ENCODE measurements around the gene SMIM35. TPM values are rescaled to one million over a fixed set of nuclear protein-coding genes. Genes with fewer than 3 reads are reported as not detected.
"Not testable (repeated sequence)": the region's sequence is repeated elsewhere in the genome, so short reads cannot be mapped to it uniquely, and the experiment has no call there.

Gene SMIM35
- total RNA-seq, 1 experiment from 2014 or later: not detected

DNA sequence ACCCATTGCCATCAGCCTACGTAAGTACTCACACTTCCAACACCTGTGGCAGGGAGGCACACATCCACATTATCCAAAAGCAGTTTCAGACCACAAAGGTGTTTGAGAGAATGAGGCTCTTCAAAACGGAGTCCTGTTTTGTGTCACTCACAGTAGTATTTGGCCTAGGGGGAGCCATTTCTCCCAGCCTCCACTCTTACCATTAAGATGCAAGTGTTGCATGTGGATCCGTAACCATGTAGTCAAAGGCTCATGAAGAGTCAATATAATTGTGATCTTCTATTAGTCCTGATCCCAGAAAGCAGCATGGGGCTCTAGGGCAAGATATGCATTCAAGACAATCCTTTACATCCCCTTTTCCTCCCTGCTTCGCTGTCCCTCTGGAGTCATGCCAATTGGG is 59.1 kb downstream of the SMIM35 start:
- no peak for DNase-seq (ENCODE audit: low read depth)

DNA sequence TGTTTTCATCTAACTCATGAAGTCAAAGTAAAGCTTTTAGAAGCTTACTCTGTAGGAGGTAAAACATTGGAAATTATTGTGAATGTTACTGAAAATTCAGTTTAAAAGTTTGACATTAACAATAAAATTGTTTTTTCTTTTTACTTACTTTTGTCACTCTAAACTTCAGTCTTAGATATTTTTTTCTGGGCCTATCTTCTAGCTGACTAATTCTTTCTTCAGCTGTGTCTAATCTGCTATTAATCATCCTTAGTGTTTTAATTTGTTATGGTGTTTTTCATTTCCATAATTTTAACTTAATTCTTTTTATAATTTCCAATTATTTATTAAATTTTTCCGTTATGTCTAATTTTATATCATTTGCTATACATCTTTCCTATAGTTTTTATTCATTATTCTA is 65.6 kb downstream of the SMIM35 start:
- DNase-seq (ENCODE audit: low read depth): no peak

- DNase-seq (ENCODE audit: low read depth): no peak
Observed at GRCh38 chr11:118018401-118018800, 68.4 kb downstream of the SMIM35 start.

DNA sequence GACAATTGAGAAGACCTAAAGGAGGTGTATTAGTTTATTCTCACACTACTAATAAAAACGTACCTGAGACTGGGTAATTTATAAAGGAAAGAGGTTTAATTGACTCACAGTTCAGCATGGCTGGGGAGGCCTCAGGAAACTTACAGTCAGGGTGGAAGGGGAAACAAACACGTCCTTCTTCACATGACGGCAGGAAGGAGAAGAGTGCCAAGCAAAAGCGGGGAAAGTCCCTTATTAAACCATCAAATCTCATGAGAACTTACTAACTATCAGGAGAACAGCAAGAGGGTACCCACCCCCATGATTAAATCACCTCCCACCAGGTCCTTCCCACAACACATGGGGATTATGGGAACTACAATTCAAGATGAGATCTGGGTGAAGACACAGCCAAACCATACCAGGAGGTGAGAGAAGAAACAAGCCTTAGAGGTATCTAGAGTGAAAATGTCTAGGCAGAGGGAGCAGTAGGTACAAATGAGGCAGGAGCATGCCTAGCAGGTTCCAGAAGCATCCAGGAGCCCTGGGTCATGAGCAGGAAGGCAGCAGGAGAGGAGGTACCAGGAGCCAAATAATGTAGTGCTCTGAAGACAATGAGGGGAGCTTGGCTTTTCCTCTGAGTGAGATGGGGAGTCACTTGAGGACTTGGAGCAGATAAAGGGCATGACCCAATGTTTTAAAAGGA is 69.0 kb downstream of the SMIM35 start:
- no peak for DNase-seq (ENCODE audit: low read depth)

- DNase-seq (ENCODE audit: low read depth): no peak
Observed at GRCh38 chr11:118017111-118017510, 69.7 kb downstream of the SMIM35 start.

GRCh38 chr11:118016104-118016503 is 70.7 kb downstream of the SMIM35 start:
- DNase-seq (ENCODE audit: low read depth): no peak

DNA sequence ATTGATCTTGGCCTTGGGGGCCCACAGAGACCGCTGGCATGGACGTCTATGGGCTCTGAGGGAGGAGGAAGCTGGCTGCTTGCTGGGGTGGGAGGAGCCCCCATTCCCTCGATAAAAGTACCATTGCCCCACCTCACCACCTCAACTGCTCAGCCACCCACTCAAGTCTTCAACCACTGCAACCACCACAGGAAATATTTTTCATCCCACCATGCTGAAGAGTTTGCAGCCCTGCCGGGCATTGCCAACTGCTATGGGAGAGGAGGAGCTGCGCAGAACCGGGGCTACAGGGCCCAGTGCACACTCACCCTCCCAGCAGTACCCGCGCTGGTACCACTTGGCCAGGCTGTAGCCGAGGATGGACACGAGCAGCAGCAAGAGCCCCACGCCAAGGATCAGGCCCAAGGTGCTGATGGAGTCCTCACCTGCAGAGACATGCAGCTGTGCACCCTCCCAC is 71.3 kb downstream of the SMIM35 start:
- DNase-seq (ENCODE audit: low read depth): no peak

DNA sequence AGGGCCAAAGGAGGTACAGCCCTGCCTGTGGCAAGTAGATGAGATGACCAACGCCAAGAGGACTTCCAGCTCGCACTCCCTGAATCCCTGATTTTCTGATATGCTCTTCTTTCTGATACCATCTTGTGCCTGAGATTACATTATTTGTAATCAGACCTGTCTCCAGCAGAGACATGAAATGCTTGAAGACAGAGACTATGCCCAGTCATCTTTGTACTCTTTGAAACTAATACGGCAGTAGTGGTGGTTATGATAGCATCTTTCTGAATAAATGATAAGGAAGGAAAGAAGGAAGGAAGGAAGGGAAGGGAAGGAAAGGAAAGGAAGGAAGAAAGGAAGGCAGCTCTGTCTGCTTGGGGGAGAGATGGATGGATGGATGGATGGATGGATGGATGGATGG is 72.7 kb downstream of the SMIM35 start:
- no peak for DNase-seq (ENCODE audit: low read depth)

DNA sequence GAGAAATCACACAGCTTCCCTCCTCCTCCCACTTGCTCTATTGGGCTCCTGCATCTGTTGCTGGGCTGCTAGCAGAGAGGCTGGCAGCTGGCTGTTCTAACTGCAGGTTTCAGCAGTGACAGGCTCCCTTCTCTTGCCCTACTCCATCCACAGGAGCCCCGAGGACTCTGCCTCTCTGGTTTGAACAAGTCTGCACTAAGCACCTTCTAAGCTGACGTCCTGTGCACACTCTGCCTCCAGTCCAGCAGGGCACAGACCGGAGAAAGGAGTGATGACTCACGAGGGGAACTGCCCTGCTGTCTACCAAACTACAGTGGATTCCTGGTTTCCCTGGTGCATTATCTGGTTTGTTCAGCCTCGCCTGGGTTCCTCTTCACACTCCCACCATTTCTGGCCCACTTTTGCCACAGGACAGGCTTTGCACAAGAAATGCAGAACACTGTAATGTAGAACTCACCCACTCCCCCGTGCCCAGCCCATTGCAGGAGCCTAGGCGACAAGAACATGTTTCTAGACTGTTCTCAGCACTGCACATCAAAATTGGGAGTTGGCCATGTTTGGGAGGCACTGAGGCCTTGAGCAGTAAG is 74.6 kb downstream of the SMIM35 start:
- peak; percentile 27 for DNase-seq (ENCODE audit: low read depth)

DNA sequence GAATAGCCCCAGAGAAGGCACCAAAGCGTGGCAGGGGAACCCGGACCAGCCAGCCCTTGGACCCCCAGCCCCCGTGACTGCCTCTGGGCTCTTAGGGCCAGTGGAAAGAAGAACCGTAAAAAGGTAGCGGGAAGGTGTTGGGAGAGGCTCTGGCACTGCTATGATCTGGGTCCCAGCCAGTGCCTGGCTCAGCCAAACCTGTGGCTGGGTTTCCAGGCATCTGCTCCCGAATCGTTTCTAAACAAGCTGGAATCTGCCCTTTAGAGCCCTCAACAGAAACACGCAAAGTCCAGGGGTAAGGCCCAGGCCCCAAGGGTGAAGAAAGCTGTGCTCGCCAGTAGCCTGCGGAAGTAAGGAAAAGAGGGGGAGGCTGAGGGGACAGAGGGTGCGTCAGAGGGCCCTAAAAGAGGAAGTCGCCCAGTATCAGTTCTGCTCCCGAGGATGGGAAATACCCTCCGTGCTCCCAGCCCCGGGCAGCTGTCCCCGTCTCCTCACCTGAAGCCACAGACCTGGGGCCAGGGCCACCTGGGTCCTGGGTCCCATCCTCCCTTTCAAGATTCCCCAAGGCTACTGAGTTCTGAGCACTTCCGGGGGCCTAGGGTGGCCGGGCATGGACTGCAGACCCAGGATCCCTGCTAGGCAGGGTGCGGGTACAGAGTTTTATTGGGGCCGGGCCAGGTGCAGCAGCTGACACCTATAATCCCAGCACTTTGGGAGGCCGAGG is 75.9 kb downstream of the SMIM35 start:
- DNase-seq (ENCODE audit: low read depth): no peak

DNA sequence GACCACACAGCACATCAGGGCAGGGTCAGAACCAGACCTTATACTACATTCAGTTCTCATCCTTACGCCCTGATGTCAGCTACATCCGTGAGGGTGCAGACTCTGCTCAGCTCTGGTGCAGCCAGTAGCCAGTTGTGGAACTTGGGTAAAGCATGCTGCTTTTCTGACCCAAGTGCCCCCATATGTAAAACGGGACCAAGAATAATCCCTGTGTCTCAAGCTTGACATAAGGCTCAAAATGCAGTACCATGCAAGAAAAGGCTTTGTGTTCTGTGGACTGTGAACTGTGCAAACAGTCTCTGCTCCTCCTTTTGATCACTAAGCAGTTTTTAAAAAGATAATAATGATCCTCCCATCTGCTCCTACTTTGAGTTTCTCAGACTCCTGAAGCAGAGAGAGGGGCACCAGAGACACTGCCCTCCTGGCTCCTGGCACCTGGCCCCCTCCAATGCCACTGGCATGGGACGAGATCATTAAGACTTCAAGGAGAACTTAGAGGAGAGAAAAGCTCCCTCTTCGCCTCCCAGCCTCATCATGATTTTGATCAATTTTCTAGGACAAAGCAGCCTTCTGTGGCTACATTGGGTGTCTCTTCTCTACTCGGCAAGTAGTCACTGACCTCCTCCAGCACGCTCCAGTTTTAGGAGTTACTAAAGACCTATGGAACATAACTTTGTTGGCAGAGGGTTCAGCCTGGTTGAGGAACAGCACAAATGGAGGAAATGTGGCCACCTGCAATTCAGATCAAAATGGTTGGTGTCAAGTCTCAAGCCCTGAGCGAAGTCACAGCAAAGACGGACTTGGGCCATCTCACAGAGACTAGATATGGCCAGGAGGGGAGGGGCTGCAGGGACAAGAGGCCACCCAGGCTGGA is 76.7 kb downstream of the SMIM35 start:
- DNase-seq (ENCODE audit: low read depth): no peak

GRCh38 chr11:118008271-118008911 is 78.4 kb downstream of the SMIM35 start:
- DNase-seq (ENCODE audit: low read depth): no peak

GRCh38 chr11:118007563-118008270 is 79.0 kb downstream of the SMIM35 start:
- DNase-seq (ENCODE audit: low read depth): not testable (repeated sequence)

- no peak for DNase-seq (ENCODE audit: low read depth)
Observed at GRCh38 chr11:118007040-118007439, 79.7 kb downstream of the SMIM35 start.

DNA sequence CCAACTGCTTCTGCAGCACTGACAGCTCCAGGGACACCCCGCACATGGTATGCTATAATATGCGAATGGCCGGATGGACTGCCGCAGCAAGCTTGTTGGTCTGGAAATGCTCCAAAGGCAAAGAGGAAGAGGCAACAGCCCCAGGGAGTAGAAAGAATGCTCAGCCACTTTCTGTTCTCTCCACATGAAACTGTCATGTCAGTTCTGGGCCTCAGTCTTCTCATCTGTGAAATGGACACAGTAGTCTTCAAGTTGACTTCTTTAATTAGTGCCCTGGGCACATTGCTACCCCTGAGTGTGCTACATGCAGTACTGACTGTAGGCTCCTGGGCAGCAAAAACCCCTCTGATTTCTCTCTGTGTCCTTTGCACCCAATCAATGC is 80.6 kb downstream of the SMIM35 start:
- DNase-seq (ENCODE audit: low read depth): no peak

DNA sequence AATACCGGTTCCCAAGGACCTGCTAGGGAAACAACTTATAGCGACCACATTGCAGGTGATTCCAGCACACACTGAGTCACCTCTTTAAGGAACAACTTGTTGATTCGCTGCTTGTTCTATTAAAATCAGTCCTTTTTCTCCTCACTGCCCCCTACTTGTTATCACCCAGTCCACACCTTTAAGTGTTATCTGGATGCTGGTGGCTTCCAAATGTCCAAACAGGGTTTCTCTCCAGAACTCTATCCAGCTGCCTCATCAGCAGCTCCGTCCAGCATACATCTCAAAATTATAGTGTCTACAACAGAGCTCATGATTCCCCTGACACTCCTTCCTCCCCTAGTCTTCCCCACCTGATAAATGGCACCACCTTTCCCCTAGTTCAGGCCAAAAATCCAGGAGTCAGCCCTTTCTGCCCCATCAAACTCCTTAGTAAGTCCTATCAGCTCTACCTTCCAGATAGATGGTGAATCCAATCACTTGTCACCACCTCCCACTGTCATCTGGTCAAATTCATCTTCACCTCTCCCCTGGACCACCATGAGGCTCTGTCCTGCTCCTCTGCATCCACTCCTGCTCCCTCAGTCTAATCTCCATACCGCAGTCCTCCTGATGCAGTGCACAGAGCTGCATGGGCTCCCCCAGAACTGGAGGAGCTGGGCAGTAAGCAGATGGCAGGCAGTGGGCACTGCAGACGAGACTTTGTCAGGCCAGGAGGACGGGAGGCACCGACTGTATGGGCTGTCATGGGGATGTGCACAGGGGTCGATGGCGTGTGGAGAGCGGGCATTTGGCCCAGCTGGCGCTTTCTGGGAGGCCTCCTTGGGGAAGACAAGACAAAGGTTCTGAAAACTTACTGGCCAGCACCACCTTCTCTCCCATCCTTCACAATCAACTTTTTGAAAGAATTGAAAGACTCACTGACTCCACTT is 81.3 kb downstream of the SMIM35 start:
- no peak for DNase-seq (ENCODE audit: low read depth)

DNA sequence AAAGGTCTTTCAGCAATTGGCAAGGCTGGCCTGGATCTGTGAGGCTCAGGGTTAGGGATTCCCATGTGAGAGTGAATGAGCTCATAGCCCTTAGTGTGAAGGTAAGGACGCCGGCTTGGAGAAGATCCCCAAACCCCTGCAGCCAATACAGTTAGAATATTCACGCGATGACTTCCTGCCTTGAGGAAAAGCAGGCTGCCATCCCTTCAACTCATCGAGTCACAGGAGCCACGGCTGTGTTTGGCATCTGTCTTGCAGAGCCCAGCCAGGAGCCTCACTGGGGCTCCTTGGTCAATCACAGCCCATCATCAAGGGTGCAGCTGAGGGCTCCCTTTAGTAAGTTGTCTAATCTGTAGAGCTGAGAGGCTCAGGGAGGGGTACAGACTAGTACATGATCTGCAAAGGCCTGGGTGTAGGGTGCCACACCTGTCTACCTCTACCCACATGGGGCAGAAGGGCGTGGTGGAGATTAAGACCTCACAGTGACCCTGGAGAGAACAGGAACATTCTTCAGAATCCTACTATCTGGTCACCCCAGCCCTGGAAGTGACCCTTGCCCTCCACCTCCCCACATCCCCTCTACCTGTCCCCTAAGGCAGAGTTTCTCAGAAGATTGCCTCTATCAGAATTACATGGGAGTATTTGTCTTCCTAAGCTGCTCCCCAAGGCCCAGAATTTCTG is 82.1 kb downstream of the SMIM35 start:
- DNase-seq (ENCODE audit: low read depth): no peak

GRCh38 chr11:118003456-118003855 is 83.3 kb downstream of the SMIM35 start:
- no peak for DNase-seq (ENCODE audit: low read depth)

All from M059J (cell line).